NCI-H1417 (cell line): ENCODE results near the gene LRRTM2.
A peak's percentile ranks its signal among the peaks of the same experiment; 100 is the strongest.

ENCODE experiments used
- DNase-seq, 3 experiments: peaks; one replicate each; lab custom pipeline; 2025; lab: John Stamatoyannopoulos, UW

LRRTM2 gene

DNA sequence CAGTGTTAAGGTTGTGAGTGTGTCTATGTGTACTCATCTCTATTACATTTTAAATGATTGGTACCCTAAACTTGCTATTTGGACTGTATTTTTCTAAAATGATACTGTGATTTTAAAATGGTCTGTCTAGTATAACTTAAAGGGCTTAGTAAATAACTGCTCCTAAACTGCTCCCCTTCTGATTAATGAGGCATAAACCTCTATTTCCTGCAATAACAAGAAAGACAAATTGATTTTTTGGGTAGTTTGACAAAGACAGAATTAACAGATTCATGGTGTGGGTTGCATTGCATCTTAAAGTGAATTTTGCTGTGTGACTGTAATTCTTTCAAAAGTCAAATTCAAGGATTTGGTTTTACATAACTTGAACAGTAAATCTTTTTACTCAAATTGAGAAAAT is 8.1 kb upstream of the LRRTM2 start:
- no peak for DNase-seq

DNA sequence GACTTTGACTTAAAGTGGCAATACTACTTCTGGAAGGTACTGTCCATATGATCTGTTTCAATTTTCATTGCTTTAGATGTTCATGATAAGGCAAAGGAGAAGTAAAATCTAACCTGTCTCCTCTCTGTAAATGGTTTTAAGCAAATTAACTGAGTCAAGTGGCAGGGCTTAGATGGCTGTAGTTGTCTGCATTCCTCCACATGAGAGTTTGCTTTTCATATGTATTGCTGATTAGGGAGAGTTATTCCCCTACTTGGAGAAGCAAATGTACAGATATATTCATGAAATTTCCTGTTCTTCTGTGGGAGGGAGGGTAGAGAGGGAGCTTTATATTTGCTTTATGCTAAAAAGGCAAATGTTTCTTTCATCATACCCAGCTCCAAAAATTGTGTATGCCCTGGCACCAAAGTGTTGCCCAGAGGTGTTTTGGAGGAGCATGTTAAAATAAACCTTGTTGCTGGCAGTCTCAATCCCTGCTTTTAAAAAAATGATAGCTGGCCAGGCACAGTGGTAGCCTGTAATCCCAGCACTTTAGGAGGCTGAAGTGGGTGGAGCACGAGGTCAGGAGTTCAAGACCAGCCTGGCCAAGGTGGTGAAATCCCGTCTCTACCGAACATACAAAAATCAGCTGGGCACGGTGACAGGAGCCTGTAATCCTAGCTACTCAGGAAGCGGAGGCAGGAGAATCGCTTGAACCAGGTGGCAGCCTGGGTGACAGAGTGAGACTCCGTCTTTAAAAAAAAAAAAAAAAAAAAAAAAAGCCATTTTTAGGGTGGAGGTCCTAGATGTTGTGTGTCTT is 3.5 kb upstream of the LRRTM2 start:
- no peak for DNase-seq

DNA sequence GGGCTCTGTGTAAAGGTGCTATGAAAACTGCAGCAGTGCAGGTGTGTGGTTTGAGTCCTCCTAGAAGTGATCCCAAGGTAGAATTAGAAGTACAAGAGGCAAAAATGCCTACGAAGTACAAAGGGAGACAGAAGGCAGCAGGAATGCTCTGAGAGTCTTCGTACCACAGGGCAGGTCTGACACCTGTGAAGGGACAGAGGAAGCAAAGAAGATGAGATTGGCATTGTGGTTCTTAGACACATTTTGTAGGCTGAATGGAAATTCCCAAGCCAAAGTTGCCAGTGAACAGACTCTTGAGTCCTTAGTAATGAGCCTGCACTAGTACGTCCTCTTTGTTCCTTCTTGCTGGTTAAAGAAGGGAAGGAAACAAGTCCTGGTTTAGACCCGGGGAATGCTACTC is 1.7 kb upstream of the LRRTM2 start:
- DNase-seq, result no peak

DNA sequence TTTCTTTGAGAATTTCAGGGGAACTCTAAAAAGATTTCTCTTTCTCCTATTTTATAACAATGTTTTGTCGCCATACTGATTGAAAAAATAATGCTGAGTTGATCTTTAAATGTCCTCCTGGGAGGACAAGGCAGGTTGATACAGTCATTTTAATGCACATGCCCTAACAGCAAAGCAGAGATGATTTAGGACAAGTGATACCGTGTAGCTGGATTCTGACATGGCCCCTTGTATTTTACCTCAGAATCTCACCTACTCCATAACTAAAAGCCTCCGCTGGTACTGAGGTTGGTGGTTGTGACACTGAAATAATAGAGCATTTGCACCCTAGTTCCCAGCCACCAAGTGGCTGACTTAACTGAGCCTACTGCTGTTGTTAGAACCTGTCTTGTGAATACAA is 811 bp upstream of the LRRTM2 start:
- DNase-seq, result no peak

DNA sequence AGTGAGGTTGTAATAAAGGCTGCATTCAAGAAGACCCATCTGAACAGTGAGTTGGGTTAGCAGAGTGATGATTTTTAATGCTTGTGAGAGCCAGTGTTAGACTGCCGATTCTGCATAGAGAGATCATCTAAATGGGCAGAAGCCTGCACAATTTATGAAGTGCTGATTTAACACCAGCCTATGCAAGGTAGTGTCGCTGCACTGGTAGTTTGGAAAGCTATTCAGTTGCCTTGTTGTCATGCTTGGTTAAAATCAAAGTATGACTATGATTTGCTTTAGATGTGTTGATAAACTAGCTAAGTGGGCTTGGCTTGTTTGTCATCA is 379 bp upstream of the LRRTM2 start:
- DNase-seq, result no peak

DNA sequence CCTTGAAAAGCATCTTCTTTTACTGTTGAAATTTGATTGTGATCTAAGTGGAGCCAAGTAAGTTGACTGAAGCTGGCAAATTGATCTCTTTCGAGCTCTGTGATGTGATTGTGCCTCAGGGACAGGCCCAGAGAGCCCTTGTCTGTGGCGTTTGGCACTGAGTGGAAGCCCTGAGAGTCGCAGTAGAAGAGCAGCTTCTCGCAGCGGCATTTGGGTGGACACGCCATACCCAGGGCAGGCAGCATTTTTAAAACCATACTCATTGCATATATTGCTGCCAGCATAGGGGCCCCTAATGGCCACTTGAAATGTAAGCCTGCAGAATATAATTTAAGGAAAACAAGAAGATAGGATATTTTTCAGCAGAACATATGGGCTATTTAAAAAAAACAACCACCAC is 894 bp downstream of the LRRTM2 start:
- peak in 1 of 3 experiments; percentile 32 for DNase-seq

DNA sequence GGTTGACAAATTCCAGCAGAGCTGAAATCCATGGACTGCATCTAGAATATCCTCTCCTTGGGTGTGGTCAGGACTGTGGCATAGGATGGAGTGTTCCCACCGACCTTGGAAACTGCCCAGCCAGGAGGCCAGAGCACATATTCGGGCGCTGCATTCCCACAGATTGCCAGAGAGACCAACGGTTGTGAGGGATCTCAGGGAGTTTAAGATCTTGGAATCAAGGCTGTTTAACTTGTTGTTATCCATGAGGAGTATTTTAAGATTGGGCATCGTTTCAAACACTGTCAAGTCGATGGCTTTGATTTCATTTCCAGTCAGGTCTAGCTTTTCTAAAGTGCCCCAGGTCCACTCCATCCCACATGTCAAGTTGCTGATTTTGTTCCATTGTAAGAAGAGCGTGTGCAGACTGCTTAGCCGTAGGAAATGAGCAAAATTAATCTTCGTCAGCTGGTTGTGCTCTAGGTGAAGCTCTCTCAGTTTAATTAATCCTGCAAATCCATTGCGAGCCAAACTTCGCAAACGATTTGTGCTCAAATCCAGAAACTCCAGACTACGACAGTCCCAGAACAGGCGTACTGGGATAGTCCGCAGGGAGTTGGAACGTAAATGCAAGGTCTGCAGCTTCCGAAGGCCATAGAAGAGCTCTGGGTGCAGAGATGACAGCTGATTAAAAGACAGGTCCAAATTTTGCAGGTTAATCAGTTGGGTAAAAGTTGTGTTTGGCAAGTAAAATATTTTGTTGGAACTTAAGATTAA is 1.5 kb downstream of the LRRTM2 start:
- DNase-seq, result no peak

DNA sequence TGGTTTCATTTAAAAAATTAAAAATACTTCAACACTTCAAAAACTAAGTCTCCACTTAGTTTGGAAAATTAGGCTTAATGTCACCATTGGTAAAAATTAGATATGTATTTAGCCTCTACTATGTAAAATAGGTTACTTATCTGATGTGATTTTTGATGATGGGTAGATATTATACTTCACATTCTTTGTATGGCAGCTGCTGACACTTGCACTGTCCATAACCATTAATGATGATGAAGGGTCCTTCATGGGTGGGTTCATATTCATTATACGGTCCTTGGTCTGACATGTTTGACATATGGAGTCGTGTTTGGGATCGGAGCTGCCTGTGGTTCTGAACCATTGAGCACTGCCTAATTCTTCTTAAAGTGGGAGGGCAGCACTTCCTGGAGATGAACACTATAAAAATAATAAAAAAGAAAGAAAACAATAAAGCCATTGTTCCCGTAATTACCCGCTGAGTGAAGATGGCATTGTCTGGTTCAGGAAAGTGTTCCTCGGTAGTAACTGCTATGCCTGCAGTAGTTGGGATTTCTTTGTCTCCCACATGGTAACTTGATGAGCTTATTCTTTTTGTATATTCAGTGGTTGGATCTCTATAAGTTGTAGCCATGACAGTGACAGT is 2.2 kb downstream of the LRRTM2 start:
- DNase-seq, result peak in 1 of 3 experiments; percentile 18

DNA sequence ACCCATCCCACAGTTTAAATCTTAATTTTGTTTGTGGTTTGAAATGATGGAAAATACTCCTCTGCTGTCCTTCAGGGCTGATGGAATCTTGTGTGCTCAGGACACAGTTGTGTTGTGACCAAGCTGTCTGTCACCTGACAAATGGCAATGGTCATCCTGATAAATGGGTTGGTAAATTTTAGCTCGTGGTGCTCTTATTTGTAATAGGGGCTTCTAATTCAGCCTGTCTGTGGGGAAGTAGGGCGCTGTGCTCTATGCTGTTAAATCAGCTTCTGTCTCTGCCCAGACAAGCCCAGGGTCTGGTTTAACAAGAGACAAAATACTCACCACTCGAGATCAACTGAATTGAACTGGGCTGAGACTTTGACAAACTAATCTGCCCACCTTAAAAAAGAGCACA is 4.5 kb downstream of the LRRTM2 start:
- peak in 1 of 3 experiments; percentile 15 for DNase-seq

DNA sequence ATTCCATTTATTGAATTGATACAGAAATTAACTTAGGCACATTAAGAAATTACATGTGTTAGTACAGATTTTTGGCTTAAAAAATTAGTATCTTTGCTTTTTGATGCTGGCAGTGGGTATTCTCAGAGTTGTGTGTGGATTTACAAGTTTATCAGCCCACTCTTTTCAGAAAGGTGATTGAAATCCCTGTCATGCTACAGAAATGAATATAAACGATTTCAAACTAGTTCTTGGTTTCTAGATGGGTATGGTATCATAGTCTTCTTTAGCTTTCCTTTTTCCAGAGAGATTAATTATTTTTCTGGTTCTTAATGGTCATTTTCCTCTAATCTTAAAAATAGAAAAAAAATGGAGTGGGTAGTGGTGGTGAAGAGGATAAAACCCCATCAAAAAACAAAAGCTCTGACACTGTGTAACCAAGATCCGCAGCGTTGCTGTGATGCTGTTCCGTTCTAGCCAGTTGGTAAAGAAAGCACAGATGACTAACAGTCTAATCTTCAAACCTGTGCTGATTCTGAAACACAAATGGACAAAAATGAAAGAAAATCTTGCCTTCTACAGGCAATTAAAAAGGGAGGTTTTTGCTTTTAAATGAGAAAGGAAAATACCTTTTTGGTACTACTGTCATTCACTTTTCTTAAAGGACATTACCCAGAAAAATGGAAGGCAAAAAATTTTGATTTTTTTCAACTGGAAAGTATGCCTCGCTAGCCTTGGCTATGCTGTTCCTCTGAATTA is 5.2 kb downstream of the LRRTM2 start:
- no peak for DNase-seq

DNA sequence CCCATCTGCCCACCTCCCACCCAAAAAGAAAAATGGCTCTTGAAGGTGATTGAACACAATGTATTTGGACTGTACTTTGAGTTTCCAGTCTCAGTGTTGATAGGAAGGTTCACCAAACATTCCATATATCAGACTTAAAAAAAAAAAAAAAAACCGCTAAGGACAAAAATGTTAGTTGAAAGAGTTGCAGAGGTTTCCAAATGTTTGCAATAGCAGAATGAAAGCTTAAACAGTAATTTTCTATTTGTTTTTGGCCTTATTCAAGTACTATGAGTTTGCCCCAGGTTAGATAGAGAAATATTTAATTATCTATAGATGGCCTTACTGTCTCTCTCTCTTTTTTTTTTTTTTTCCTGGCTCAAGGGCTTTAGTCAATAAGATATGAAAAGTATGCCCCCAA is 6.1 kb downstream of the LRRTM2 start:
- DNase-seq, result peak in 1 of 3 experiments; percentile 1

DNA sequence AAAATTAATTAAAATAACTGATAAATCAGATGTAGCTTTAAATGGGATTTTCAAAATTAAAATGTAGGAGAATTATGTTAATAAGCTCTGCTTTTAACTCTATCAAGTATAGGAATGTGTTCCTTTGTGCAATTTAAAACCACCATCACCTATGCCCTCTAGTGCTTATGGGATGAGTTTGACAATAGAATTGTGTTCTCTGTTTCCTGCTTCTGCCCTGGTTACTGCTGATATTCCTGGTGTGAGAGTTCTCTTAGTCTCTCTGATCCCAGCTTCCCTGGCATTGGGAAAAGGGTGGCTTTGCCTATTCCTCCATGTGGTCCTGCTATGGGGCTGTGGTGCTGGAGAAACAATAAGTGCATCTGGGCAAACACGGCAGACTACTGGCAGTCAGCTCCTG is 8.1 kb downstream of the LRRTM2 start:
- no peak for DNase-seq

DNA sequence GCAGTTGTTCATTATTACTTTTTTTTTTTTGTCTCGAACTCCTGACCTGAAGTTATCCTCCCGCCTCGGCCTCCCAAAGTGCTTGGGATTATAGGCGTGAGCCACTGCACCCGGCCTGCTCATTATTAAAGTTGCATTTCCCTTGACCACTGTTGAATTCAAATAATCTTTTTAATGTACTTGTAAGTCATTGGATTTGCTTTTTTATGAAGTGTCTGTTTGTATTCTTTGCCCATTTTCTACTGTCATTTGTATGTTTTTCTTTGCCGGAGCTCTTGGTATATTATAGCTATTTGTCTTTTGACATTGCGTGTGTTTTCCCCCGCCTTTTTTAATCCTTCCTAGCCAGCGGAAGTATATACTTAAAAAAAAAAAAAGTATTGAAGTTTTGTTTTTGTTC is 22.0 kb downstream of the LRRTM2 start:
- DNase-seq, result no peak

DNA sequence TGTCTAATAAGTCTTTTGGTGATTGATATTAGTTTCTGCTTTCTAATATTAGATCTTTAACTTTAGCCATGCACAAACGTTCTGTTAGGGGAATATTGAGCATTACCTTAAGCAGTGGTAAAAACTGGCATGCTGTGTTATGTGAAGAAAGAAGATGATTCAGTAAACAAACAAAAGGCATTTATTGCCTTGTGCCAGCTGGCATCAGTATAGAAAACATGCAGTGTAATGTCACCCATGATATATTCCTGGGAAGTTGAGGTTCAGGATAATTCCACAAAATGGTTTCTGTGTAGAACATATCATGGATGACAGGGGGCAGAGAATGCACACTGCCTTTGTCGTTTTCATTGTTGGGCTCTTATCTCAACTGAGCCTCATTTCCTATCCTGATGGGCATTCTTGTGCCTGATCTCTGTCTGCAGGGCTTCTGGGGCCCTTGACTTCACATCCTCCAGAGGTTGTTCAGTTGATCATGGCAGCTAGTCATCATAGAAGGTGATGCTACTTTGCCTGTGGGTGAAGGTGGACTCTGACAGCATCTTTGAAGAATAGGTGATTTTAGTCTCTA is 24.2 kb downstream of the LRRTM2 start:
- DNase-seq, result no peak

DNA sequence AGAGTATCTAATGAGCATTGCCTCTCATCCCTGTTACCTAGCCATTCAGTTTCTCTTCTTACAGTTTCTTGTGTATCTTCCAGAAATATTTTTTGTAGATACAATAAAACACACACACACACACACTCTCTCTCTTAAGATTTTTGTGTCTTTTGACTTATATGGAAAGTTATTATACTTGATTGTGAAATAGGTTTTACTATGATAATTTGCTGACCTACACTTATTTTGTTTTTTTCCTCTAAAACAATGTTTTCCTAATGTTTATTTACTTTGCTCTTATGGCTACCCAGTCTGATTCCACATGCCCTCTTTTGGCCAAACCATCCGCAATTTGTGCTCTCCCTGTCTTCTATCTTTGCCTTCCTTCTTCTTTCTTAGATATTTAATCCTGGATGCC is 25.3 kb downstream of the LRRTM2 start:
- no peak for DNase-seq

DNA sequence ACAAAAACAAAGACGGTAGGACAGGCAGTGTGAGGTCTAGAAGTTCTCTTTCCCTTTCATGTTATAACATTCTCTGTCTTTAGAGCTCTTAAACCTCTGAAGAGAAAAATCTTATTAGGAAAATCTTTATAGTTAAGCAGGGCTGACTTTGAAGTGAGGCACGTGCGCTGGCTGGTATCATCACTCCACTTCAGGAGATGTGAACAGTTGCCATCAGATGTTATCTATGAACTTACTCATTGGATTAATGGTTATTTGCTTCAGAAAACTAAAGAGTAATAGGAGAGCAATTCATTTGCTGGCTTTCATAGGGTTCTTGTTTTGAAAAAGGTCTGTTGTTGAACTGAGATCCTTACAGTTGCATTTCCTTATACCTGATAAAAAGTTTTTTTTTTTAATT is 25.7 kb downstream of the LRRTM2 start:
- DNase-seq, result no peak

DNA sequence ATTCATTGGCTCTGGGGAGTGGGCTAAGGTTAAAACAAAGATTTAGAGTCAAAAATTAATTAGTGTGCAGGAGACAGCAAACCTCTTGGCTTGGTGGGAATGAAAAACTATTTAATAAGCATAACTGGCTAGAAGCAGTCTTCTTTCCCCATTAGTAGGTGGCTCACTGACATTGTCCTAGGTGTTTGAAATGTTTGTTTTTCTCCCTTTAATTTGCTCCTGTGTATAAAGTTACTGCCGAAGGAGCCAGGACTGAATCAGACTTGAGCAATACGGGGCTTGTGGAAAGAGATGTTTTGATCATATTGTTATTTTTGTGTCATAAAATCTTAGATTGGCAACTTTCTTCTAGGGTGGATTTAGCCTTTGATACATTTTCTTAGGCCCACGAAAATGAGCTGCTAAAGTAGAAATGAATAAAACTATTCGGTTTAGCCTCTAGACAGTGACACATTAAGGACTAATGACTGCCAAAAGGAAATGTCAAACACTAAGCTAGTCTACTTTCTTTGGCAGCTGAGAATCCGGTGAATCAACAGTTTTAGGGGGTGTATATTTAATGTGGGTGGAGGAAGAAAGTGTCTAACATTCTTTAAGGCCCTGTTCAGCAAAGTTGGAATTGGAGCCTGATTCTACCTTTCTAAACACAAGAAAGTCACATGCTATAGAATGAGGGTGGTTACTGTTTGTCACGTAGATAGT is 30.2 kb downstream of the LRRTM2 start:
- no peak for DNase-seq

DNA sequence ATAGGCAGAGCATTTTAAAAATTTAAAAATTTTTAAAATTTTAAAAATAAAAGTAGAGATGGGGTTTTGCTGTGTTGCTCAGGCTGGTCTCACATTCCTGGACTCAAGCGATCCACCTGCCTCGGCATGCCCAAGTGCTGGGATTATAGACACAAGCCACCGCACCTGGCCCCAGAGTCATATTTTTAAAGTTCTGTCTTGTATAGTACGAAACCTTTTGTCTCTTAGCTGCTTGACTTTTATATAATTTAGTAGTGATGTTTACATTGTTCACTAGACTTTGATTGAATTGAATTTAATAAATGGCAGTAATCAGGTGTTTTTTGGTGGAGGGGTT is 31.0 kb downstream of the LRRTM2 start:
- DNase-seq, result no peak

DNA sequence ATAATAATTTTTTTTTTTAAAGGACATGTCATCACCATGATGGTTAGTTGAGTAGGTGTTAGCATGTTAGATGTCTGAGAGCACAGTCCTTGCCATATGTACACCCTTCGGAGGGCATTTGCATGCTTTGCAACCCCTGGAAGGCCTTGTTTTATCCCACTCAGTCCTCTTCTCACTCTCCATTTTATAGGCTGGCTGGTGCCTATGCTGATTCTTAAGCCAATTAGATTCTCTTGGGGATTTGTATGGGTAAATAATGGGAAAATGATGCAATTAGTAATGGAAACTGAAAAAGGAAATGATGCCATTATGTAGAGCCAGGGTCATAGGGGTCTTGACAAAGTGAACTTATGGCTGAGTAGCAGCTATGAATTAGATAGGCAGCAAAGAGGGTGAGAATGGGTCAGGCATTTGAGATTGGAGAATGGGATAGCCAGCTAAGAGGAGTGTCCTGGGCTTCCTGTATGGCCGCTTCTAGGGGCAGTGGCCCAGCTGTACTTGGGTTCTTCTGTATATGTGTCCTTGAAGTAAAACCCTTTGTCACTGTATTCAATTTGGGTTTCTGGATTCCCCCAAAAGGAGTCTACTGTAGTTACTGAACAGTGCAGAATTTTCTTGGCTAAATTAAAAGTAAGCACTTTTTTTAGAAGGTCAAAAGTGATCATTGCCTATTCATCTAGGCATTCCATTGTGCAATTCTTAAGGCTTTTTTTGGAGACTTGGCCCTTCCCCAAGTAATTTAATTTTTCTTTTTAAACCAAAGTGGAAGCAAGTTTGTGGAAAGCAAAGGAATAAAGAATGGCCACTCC is 31.6 kb downstream of the LRRTM2 start:
- no peak for DNase-seq

DNA sequence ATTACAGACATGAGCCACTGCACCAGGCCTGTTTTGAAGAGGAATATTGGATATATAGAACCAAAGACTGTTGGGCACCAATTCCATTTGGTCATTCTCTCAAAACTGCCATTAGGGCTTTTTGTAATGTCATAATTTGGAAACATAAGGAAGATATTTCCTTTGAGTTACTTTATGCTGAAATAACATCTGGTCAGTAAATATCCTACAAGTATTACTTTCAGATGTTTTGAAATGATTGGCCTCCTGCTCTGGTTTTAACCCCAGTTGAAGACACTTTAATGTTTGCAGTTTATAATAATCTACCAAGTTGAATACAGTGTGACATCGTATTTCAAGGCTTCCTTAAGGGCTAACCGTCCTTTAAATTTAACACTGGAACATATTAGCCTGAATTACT is 33.6 kb downstream of the LRRTM2 start:
- DNase-seq, result no peak

DNA sequence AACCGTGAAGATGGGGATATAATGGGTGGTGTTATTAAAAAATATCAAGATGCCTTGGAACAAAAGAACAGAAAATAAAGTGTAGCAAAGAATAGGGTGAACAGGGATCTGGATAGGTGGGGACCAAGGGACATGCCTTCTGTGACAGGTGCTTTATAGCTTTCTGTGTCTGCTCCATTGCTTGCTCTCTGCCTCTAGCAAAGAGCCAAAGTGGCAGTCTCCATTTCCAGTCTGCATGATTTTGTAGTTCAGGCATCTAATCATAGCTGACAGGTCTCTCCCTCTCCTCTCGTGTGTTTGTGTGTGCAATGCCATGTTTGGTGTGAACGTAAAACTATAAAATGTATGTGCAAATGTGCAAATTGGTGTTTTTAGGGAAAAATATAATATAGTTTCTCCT is 35.0 kb downstream of the LRRTM2 start:
- no peak for DNase-seq
